Panc1 (cell line): ENCODE measurements around the gene MPC1. TPM values are rescaled to one million over a fixed set of nuclear protein-coding genes. Genes with fewer than 3 reads are reported as not detected.

Source experiments
- ATAC-seq: fragments of 200-7000 bp; cut with Tn5 transposase; 2 replicates; pipeline ENCODE4 v1.9.1; 2020; ENCODE audit warnings: mild to moderate bottlenecking, moderate library complexity
- BruUV-seq: library from RNA; stranded (reverse); fragments of 400-500 nt; replicated peaks from 2 replicates; lab custom pipeline; 2021; lab: Mats Ljungman, UMichigan
- CTCF ChIA-PET: fragments of 300-600 bp; sonication (Branson Sonifier 250); formaldehyde crosslinking; loops from one replicate; lab custom pipeline; 2022; ENCODE audit warnings: antibody characterized with exemption; lab: Charles Lee
- POLR2A ChIA-PET: fragments of 300-600 bp; sonication (Branson Sonifier 250); formaldehyde crosslinking; loops from one replicate; lab custom pipeline; 2022; ENCODE audit warnings: antibody characterized with exemption; lab: Charles Lee
- DNase-seq: peaks from one replicate; pipeline ENCODE4 v3.0.0-alpha.2; 2010; ENCODE audit warnings: low read depth, low spot score
- H3K27ac ChIP-seq: 2 replicates; pipeline ENCODE4 v1.5.1; 2011; ENCODE audit warnings: mild to moderate bottlenecking, low read length, inconsistent platforms
- H3K27me3 ChIP-seq: fragments of 200-500 bp; sonication (Bioruptor generic); 2 replicates; pipeline ENCODE4 v1.6.0; 2014; ENCODE audit warnings: low read length, inconsistent platforms; ENCODE audit not compliant: control insufficient read depth, insufficient read depth
- H3K36me3 ChIP-seq: fragments of 200-500 bp; sonication (Bioruptor generic); 2 replicates; pipeline ENCODE4 v1.5.1; 2014; ENCODE audit warnings: inconsistent platforms, mild to moderate bottlenecking, low read length, moderate library complexity; ENCODE audit not compliant: control insufficient read depth, insufficient read depth
- H3K4me1 ChIP-seq: 2 replicates; pipeline ENCODE4 v1.5.1; 2011; ENCODE audit warnings: inconsistent platforms, mild to moderate bottlenecking, low read length, moderate library complexity; ENCODE audit not compliant: control insufficient read depth, insufficient read depth
- H3K4me3 ChIP-seq, 2 experiments: 2 replicates each; pipeline ENCODE4 v1.5.1; 2011 to 2012; ENCODE audit warnings: low read depth in 2 of 2, low read length in 2 of 2, mild to moderate bottlenecking in 2 of 2, inconsistent platforms in 1 of 2, moderate library complexity in 1 of 2
- H3K9me3 ChIP-seq: fragments of 200-500 bp; sonication (Bioruptor generic); 2 replicates; pipeline ENCODE4 v1.5.1; 2014; ENCODE audit warnings: low read depth, mild to moderate bottlenecking, inconsistent platforms, low read length, moderate library complexity; ENCODE audit not compliant: control insufficient read depth, insufficient read depth
- POLR2AphosphoS5 ChIP-seq: IDR thresholded peaks from 2 replicates; pipeline ENCODE4 v1.6.1; 2012; ENCODE audit warnings: mild to moderate bottlenecking, low read depth, low read length, moderate library complexity
- REST ChIP-seq, 2 experiments: IDR thresholded peaks; 2 replicates each; pipeline ENCODE4 v1.6.1; 2011 to 2012; ENCODE audit warnings: low read depth in 2 of 2, control low read depth in 1 of 2, low read length in 1 of 2, mild to moderate bottlenecking in 1 of 2, moderate library complexity in 1 of 2; ENCODE audit not compliant: insufficient read depth in 1 of 2
- SIN3A ChIP-seq: IDR thresholded peaks from 2 replicates; pipeline ENCODE4 v1.6.1; 2012; ENCODE audit warnings: low read depth, mild to moderate bottlenecking, low read length, moderate library complexity, borderline replicate concordance; ENCODE audit not compliant: insufficient read depth
- TCF7L2 ChIP-seq: IDR thresholded peaks from 2 replicates; pipeline ENCODE4 v1.6.1; 2011; ENCODE audit warnings: mild to moderate bottlenecking, low read depth, low read length, inconsistent platforms
- in situ Hi-C: cut with HindIII; loops from 2 replicates; pipeline ENCODE4 v1.10.0; 2016; ENCODE audit warnings: low sequenced_read_pairs, low pct_unique_long_range_greater_than_20kb
- intact Hi-C: fragments of 100-400 bp; cut with micrococcal nuclease; formaldehyde crosslinking; loops from one replicate; pipeline ENCODE4 v1.10.0; 2022; ENCODE audit not compliant: unreplicated experiment
- total RNA-seq: library from RNA; stranded (reverse); gene quantifications from one replicate; pipeline ENCODE4 v1.2.1, GENCODE V29; 2021; ENCODE audit not compliant: unreplicated experiment
- TF ChIP-seq, protein P1 (sequence below): fragments of 450-650 bp; IDR thresholded peaks from 2 replicates; pipeline ENCODE4 v1.5.1; 2017; ENCODE audit warnings: mild to moderate bottlenecking

MPC1 gene
- total RNA-seq, 1 experiment from 2014 or later: 7.0 TPM

DNA sequence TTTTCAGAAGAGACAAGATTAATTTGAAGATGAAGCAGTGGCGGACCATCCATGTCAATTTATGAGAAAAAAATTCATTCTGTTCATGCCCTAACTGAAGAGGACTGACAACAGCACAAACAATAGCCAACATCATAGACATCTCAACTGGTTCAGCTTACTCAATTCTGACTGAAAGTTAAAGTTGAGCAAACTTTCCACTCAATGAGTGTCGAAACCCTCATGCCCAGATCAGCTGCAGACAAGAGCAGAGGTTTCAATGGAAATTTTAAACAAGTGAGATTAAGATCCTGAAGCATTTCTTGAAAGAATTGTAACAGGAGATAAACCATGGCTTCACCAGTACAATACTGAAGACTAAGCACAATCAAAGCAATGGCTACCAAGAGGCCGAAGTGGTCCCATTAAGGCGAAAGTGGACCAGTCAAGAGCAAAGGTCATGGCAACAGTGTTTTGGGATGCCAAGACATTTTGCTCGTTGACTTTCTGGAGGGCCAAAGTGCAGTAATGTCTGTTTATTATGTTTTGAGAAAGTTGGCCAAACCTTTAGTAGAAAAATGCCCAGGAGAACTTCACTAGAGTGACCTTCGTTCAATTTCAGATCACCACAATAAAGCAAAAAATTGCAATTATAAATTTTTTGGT lies 34.3 kb downstream of the MPC1 start:
- Histone ChIP-seq H3K27me3 (peaks cover 8% of the 10 kb centered on the region; the same call in 1 of the 2 replicates), H3K9me3 (no peaks in the 10 kb centered on the region), H3K4me3 (no peak overlapping the region), H3K4me1 (peaks cover under 1% of the 10 kb centered on the region; the same call in 1 of the 2 replicates), H3K36me3 (no peaks in the 10 kb centered on the region), H3K27ac (no peak overlapping the region)
- in situ Hi-C loops (no loop called here), intact Hi-C loops (no loop called here)
- ChIA-PET CTCF (no interaction called here), POLR2A (no interaction called here)
- BruUV-seq: no TSS peak
- DNase-seq (no peak), ATAC-seq (no peak)
- TF ChIP-seq, protein P1, sequence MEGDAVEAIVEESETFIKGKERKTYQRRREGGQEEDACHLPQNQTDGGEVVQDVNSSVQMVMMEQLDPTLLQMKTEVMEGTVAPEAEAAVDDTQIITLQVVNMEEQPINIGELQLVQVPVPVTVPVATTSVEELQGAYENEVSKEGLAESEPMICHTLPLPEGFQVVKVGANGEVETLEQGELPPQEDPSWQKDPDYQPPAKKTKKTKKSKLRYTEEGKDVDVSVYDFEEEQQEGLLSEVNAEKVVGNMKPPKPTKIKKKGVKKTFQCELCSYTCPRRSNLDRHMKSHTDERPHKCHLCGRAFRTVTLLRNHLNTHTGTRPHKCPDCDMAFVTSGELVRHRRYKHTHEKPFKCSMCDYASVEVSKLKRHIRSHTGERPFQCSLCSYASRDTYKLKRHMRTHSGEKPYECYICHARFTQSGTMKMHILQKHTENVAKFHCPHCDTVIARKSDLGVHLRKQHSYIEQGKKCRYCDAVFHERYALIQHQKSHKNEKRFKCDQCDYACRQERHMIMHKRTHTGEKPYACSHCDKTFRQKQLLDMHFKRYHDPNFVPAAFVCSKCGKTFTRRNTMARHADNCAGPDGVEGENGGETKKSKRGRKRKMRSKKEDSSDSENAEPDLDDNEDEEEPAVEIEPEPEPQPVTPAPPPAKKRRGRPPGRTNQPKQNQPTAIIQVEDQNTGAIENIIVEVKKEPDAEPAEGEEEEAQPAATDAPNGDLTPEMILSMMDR: no peak
- TF ChIP-seq POLR2AphosphoS5 (no peak), TCF7L2 (no peak), REST (IDR thresholded peaks at IDR 0.05; ENCODE audit: insufficient read depth in 1 of 2, low read depth in 2 of 2, low read length in 1 of 2) (no peak), SIN3A (no peak)

DNA sequence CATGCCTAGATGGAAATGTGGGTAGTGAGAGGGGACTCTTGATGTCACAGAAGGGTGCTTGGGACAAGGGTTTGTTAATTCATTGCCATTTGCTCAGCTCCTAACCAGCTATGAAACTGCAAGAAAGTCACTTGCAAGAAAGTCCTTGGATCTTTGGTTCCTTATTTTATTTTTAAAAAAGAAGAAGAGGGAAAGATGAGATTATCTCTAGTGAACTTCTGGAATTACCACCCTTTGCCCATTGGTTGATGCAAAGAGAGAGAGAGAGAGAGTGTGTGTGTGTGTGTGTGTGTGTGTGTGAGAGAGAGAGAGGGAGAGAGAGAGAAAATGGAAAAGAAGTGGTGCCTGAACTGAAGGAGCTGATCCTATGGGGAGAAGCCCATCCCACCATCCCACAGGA lies 35.8 kb downstream of the MPC1 start:
- no peaks in the 10 kb centered on the region for H3K9me3 ChIP-seq
- H3K36me3 ChIP-seq: peaks cover 4% of the 10 kb centered on the region; the same call in 1 of the 2 replicates
- peaks cover 5% of the 10 kb centered on the region; the same call in 1 of the 2 replicates for H3K4me1 ChIP-seq
- intact Hi-C loops (no loop called here), in situ Hi-C loops (no loop called here)
- peaks cover 5% of the 10 kb centered on the region; the same call in 1 of the 2 replicates for H3K27me3 ChIP-seq
- no TSS peak for BruUV-seq
- no peak for TF ChIP-seq TCF7L2
- no peak for TF ChIP-seq POLR2AphosphoS5
- H3K4me3 ChIP-seq: no peak overlapping the region
- no peak overlapping the region for H3K27ac ChIP-seq
- DNase-seq (no peak), ATAC-seq (no peak)
- ChIA-PET CTCF (interaction anchor here (0.7 kb wide), 1 partner anchor 343 kb away, joined by 4 read pairs; no protein-coding TSS in a partner anchor), POLR2A (no interaction called here)

- no peak overlapping the region for H3K27ac ChIP-seq
- H3K9me3 ChIP-seq: no peaks in the 10 kb centered on the region
- no TSS peak for BruUV-seq
- intact Hi-C loops (no loop called here), in situ Hi-C loops (no loop called here)
- TF ChIP-seq REST (IDR thresholded peaks at IDR 0.05; ENCODE audit: insufficient read depth in 1 of 2, low read depth in 2 of 2, low read length in 1 of 2) (no peak), TCF7L2 (no peak), SIN3A (no peak), POLR2AphosphoS5 (no peak)
- TF ChIP-seq, protein P1: no peak
- H3K36me3 ChIP-seq: peaks cover 7% of the 10 kb centered on the region; the same call in 1 of the 2 replicates
- peaks cover 4% of the 10 kb centered on the region; the same call in 1 of the 2 replicates for H3K27me3 ChIP-seq
- CTCF ChIA-PET: interaction anchor here (0.7 kb wide), 1 partner anchor 342 kb away, joined by 4 read pairs; no protein-coding TSS in a partner anchor
- H3K4me3 ChIP-seq: no peak overlapping the region
- DNase-seq: no peak
- no peak for ATAC-seq
- POLR2A ChIA-PET: no interaction called here
- peaks cover 5% of the 10 kb centered on the region; the same call in 1 of the 2 replicates for H3K4me1 ChIP-seq
Observed at GRCh38 chr6:166346449-166346848, 36.3 kb downstream of the MPC1 start.
